Measurements from ENCODE around the gene PCNT. TPM values are rescaled to one million over a fixed set of nuclear protein-coding genes. Genes with fewer than 3 reads are reported as not detected.

PCNT gene
- total and polyA plus RNA-seq, 2 experiments from 2014 or later, result 14.9 to 23.8 TPM

DNA sequence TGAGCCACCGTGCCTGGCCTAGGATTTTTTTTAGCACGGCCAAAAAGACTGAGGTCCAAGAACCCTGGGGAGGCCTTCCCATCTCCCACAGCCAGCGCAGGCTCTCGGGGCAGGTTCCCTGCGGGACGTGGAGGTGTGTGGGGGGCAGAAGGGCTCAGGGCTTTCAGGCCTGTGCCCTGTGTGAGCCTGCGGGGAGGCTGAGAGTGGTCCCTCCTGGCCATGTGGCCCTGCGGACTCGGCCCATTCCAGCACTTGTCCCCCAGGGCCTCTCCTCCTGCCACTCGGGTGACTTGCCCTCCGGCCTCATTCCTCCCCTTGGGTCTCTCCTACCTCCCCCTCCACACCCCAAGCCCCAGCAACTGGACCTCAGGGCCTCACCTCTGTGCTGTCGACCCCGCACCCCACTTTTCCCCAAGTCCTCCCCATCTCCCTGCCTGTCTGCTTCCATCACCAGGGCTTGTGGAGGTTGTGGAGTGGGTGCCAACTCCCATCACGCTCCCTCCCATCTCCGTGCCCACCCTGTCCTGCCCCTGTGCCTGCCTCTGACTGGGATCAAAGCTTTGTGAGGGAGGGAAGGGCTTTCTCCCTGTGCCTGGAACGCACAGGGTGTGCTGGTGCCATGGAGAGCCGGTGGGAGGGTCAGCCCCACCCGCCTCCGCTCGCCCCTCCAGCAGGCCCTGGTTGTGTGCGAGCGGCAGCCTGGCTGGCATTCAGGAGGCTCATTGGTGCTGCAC, 102.5 kb downstream of the PCNT start:
- Histone ChIP-seq H3K36me3 (ENCODE audit: low read depth) (0 out of 2 replicates have a peak, but pooled peaks cover 3% of the 10 kb centered on the region), H4K20me1 (ENCODE audit: insufficient read depth) (no peaks in the 10 kb centered on the region), H3F3A (ENCODE audit: insufficient read depth) (no peaks in the 10 kb centered on the region), H3K79me2 (ENCODE audit: insufficient read depth) (no peaks in the 10 kb centered on the region), H2AFZ (no peak overlapping the region), H3K4me1 (ENCODE audit: insufficient read depth) (no peaks in the 10 kb centered on the region), H3K9me3 (ENCODE audit: low read depth) (no peaks in the 10 kb centered on the region), H3K27me3 (replicated peaks; ENCODE audit: insufficient read depth) (no peaks in the 10 kb centered on the region), H3K9me2 (ENCODE audit: insufficient read depth) (no peaks in the 10 kb centered on the region), H3K9ac (no peak overlapping the region), H3K4me3 (no peak overlapping the region), H3K27ac (no peak overlapping the region), H3K4me2 (ENCODE audit: unreplicated experiment) (no peak overlapping the region)
- no peak for DNase-seq
- WGBS, 2 experiments (ENCODE audit: low coverage in 1 of 2, low lambda C conversion rate in 2 of 2, missing lambda C conversion rate in 2 of 2), result 98% methylated on average over 19 to 21 of the region's 22 CpGs
- TF ChIP-seq EZH2phosphoT487 (IDR thresholded peaks at IDR 0.05; ENCODE audit: insufficient read depth, low read depth) (no peak), EZH2 (IDR thresholded peaks at IDR 0.05; ENCODE audit: insufficient read depth, poor library complexity, severe bottlenecking) (no peak)
- in situ Hi-C loops (cut with MboI), result loop anchor here (10.0 kb wide), 1 partner anchor 62 kb away; no protein-coding TSS in a partner anchor

DNA sequence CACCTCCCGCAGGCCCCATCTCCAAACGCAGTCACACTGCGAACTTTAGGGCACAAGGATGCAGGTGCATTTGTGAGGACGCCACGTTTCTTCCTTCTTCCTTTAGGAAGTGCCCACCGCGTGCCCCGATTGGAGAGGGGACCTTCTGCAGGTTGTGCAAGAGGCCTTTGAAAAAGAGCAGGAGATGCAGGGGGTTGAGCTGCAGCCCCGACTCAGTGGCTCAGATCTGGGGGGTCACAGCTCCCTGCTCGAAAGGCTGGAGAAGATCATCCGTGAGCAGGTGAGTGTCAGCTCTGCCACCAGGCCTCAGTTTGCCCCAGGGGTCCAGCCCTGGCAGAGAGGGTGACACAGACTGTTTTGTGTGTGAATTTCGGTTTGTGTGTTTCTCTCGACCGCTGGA, 103.6 kb downstream of the PCNT start:
- Histone ChIP-seq H3K27ac (no peak overlapping the region), H3K4me1 (ENCODE audit: insufficient read depth) (no peaks in the 10 kb centered on the region), H3F3A (ENCODE audit: insufficient read depth) (no peaks in the 10 kb centered on the region), H4K20me1 (ENCODE audit: insufficient read depth) (no peaks in the 10 kb centered on the region), H3K79me2 (ENCODE audit: insufficient read depth) (no peaks in the 10 kb centered on the region), H3K27me3 (replicated peaks; ENCODE audit: insufficient read depth) (no peaks in the 10 kb centered on the region), H3K4me3 (no peak overlapping the region), H3K9me2 (ENCODE audit: insufficient read depth) (no peaks in the 10 kb centered on the region), H3K9me3 (ENCODE audit: low read depth) (no peaks in the 10 kb centered on the region), H3K4me2 (ENCODE audit: unreplicated experiment) (no peak overlapping the region), H3K36me3 (ENCODE audit: low read depth) (peaks cover 7% of the 10 kb centered on the region; the same call in 1 of the 2 replicates), H3K9ac (no peak overlapping the region), H2AFZ (no peak overlapping the region)
- 88 to 91% methylated on average over 14 of the region's 14 CpGs for WGBS, 2 experiments (ENCODE audit: low coverage in 1 of 2, low lambda C conversion rate in 2 of 2, missing lambda C conversion rate in 2 of 2)
- no peak for DNase-seq
- TF ChIP-seq EZH2 (IDR thresholded peaks at IDR 0.05; ENCODE audit: insufficient read depth, poor library complexity, severe bottlenecking) (no peak), EZH2phosphoT487 (IDR thresholded peaks at IDR 0.05; ENCODE audit: insufficient read depth, low read depth) (no peak)
- in situ Hi-C loops (cut with MboI), result loop anchor here (10.0 kb wide), 1 partner anchor 63 kb away; no protein-coding TSS in a partner anchor

DNA sequence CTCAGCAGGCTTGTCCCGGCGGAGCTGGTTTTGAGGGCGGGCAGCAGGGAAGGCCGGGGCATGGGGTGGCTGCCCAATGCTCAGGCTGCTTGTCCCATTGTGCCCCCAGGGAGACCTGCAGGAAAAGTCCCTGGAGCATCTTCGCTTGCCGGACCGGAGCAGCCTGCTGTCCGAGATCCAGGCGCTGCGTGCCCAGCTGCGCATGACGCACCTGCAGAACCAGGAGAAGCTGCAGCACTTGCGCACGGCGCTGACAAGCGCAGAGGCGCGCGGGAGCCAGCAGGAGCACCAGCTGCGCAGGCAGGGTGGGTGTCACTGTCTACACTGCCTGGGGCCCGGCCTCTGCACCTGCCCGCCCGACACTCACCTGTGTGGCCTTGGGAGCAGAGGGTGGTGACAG, 104.3 kb downstream of the PCNT start:
- Histone ChIP-seq H3K4me2 (ENCODE audit: unreplicated experiment) (no peak overlapping the region), H3K27ac (no peak overlapping the region), H3K4me3 (no peak overlapping the region), H2AFZ (no peak overlapping the region), H3F3A (ENCODE audit: insufficient read depth) (no peaks in the 10 kb centered on the region), H3K9me3 (ENCODE audit: low read depth) (no peaks in the 10 kb centered on the region), H3K79me2 (ENCODE audit: insufficient read depth) (no peaks in the 10 kb centered on the region), H3K27me3 (replicated peaks; ENCODE audit: insufficient read depth) (no peaks in the 10 kb centered on the region), H4K20me1 (ENCODE audit: insufficient read depth) (no peaks in the 10 kb centered on the region), H3K36me3 (ENCODE audit: low read depth) (peaks cover 4% of the 10 kb centered on the region; the same call in 1 of the 2 replicates), H3K9me2 (ENCODE audit: insufficient read depth) (no peaks in the 10 kb centered on the region), H3K4me1 (ENCODE audit: insufficient read depth) (no peaks in the 10 kb centered on the region), H3K9ac (no peak overlapping the region)
- 99% methylated on average over 23 of the region's 23 CpGs for WGBS, 2 experiments (ENCODE audit: low coverage in 1 of 2, low lambda C conversion rate in 2 of 2, missing lambda C conversion rate in 2 of 2)
- in situ Hi-C loops (cut with MboI), result loop anchor here (10.0 kb wide), 1 partner anchor 63 kb away; no protein-coding TSS in a partner anchor
- no peak for TF ChIP-seq EZH2phosphoT487 (IDR thresholded peaks at IDR 0.05; ENCODE audit: insufficient read depth, low read depth)
- TF ChIP-seq EZH2 (IDR thresholded peaks at IDR 0.05; ENCODE audit: insufficient read depth, poor library complexity, severe bottlenecking), result no peak
- DNase-seq, result no peak

DNA sequence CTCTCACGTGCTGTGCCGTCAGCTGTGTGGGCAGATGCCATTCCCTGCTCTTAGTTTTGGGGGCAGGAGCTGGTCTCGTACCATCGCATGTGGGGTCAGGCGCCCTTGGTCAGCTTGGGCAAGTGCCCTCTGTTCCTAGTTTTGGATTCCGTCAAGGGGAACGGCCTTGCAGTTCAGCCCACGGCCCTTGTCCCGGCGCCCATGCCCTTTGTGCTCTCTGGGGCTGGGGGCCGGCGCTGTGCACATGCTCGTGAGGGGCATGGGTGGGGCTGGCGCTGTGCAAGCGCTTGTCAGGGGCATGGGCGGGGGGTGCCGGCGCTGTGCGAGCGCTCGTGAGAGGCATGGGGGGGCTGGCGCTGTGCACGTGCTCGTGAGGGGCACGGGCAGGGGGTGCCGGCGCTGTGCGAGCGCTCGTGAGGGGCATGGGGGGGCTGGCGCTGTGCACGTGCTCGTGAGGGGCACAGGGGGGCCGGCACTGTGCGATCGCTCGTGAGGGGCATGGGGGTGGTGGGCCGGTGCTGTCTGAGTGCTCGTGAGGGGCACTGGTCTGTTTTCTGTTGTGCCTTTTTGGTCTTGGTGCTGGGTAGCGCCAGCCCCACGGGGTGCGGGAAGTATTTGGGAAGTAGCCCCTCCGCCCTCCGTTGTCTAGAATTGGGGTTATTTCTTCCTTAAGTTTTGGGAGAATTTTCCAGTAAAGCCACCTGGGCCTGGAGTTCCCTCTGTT, 105.2 kb downstream of the PCNT start:
- H3F3A ChIP-seq (ENCODE audit: insufficient read depth), result no peaks in the 10 kb centered on the region
- H3K4me1 ChIP-seq (ENCODE audit: insufficient read depth), result no peaks in the 10 kb centered on the region
- no peaks in the 10 kb centered on the region for H4K20me1 ChIP-seq (ENCODE audit: insufficient read depth)
- H3K9me3 ChIP-seq (ENCODE audit: low read depth), result no peaks in the 10 kb centered on the region
- H2AFZ ChIP-seq, result no peak overlapping the region
- H3K27ac ChIP-seq, result no peak overlapping the region
- peaks cover 4% of the 10 kb centered on the region; the same call in 1 of the 2 replicates for H3K36me3 ChIP-seq (ENCODE audit: low read depth)
- no peak overlapping the region for H3K9ac ChIP-seq
- H3K27me3 ChIP-seq (replicated peaks; ENCODE audit: insufficient read depth), result no peaks in the 10 kb centered on the region
- DNase-seq, result no peak
- TF ChIP-seq EZH2phosphoT487 (IDR thresholded peaks at IDR 0.05; ENCODE audit: insufficient read depth, low read depth) (no peak), EZH2 (IDR thresholded peaks at IDR 0.05; ENCODE audit: insufficient read depth, poor library complexity, severe bottlenecking) (no peak)
- in situ Hi-C loops (cut with MboI), result loop anchor here (10.0 kb wide), 1 partner anchor 64 kb away; no protein-coding TSS in a partner anchor
- WGBS, 2 experiments (ENCODE audit: low coverage in 1 of 2, low lambda C conversion rate in 2 of 2, missing lambda C conversion rate in 2 of 2), result 95 to 98% methylated on average over 17 to 44 of the region's 44 CpGs
- no peak overlapping the region for H3K4me3 ChIP-seq
- H3K9me2 ChIP-seq (ENCODE audit: insufficient read depth), result no peaks in the 10 kb centered on the region
- H3K4me2 ChIP-seq (ENCODE audit: unreplicated experiment), result no peak overlapping the region
- H3K79me2 ChIP-seq (ENCODE audit: insufficient read depth), result no peaks in the 10 kb centered on the region

All from GM23248 (cell line).